GM11168 (cell line): ENCODE results near the gene CEP83.

Experiments used
- in situ Hi-C: fragments of 300-500 bp; cut with MboI; formaldehyde crosslinking; loops from one replicate; pipeline ENCODE4 v1.12.0; 2022; ENCODE audit warnings: low sequenced_read_pairs; ENCODE audit not compliant: unreplicated experiment

CEP83 gene

DNA sequence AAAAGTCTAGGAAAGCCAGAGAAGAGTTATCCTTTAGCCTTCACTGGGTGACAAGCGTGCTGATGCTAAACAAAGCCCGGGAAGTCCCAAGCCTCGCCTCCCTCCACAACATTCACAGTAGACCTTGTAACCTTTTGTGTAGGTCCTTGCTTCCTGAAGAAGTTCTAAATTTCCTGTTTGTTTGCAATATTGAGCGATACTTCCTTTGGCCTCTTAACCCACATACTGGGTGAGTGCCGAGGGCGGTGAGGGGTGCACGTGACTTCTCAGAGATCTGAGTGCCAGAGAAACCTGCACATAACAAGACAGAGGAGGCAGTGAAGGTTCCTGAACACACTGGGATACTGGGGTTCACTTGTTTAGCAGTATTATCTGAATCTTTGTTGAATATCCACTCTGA, 177.0 kb downstream of the CEP83 start:
- in situ Hi-C loops, result no loop called here

- in situ Hi-C loops, result no loop called here
Observed at GRCh38 chr12:94280063-94280462, 179.6 kb downstream of the CEP83 start.

GRCh38 chr12:94277426-94278000, 182.2 kb downstream of the CEP83 start:
- in situ Hi-C loops, result no loop called here

DNA sequence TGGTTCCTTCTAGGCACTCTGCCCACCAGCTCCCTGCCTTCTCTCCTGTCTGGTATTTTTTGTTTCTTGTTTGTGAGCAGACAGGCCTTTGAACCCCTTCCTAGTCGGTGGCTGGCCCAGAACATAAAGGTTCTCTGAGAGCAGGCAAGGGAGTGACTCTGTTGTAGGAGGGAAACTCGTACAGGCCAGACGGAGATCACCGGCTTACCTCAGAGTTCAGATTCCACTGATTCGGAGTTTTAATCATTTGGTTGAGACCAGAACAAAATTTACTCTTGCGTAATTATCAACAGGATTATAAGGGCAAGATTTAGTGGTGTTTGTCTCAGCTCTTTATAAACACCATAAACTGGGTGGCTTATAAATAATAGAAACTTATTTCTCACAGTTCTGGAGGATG, 182.9 kb downstream of the CEP83 start:
- in situ Hi-C loops, result no loop called here

- in situ Hi-C loops, result no loop called here
Observed at GRCh38 chr12:94273272-94273671, 186.4 kb downstream of the CEP83 start.

DNA sequence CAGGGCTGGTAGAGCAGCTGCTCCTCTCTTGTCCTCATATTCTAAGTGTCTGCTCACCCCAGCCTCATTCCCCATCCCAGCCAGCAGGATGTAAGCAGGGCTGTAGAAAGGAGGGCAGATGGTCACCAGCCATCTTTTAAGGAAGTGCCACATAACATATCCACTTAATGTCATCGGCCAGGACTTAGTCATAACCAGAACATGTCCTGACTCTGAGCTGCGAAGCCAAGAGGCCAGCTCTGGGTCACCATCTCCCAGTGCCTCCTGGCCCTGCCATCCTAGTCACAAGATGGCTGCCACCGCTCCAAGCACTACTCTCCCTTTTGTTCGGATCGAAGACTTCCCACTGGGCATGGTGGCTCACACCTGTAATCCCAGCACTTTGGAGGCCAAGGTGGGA, 187.4 kb downstream of the CEP83 start:
- in situ Hi-C loops, result no loop called here

- in situ Hi-C loops, result no loop called here
Observed at GRCh38 chr12:94271351-94271750, 188.3 kb downstream of the CEP83 start.

DNA sequence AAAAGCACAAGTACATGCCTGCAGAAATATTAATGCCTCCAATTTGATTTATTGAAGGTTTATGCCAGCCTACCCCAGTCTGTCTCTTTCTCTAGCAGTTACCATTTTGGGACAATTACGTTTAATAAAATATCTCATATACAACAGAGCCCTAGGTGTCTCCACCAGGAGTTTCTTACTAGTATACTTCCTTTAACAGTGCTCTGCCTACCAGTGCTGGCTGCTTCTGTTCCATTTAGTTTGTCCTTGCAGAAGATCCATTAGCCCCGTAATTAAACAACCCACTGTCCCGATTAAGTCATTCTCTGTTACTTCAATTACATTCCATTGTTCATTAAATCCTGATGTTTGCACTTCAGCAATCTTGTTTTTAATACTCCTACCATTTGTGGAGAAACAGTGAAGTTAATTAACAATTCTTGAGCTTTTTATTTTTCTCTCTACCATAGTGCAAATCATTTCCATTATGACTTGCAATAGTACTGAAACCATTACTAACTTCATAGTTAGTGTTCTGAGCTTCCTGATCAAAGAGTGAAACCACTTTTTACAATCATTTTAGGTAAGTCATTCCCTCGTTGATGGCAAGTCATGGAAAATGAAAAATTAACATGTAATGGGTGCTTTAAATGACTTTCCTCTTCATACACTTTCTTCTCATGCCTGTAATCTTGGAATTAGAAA, 190.2 kb downstream of the CEP83 start:
- in situ Hi-C loops, result no loop called here

- in situ Hi-C loops, result no loop called here
Observed at GRCh38 chr12:94267921-94268471, 191.7 kb downstream of the CEP83 start.

DNA sequence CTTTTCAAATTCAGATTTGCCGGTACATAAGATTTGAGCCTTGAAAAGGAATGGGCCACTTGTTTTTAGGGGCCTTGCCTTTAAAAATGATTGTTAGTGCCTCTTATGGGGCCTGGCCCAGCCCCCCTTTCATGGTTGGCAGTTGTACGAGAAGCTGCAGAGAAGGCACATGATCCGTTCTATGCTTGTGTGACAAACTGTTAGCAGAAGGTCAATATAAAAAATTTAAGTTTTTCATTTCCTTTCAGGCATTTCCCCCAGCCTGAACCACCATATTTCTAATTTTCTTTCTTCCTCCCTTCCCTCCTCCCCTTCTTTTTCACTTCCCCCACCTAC, 192.2 kb downstream of the CEP83 start:
- in situ Hi-C loops, result no loop called here

DNA sequence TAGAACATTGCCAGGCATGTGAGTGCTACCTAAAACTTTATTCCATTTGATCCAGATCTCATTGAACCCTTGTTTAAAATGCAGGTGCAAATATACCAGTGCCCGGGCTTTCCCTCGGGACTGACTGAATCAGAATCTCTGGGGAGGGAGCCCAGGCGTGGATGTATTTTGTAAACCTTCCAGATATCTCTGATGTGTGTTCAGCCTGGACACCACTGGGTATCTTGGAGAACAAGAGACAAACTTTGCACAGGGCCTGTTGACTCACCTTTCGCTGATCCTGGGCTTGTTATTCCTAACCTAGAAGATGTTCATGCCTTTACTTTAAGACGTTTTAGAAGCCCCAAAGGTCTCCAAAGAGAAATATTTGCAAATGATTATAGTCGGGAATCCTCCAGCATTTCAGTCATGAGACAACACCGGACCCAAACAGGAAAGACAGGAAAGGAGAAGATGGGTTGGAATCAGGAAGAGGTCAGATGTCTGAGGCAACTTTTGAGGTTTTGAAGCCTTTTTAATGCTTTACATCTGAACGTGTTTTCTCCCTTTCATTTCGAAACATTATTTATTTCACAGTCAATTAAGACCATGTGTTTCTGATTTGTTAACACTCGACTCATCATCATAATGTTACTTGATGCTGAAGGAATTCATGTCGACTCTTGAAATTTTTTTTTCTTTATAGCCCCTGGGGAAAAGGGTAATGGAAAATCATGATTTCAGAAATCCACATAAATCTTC, 192.7 kb downstream of the CEP83 start:
- in situ Hi-C loops, result no loop called here

- in situ Hi-C loops, result no loop called here
Observed at GRCh38 chr12:94265966-94266745, 193.5 kb downstream of the CEP83 start.

GRCh38 chr12:94265539-94265938, 194.1 kb downstream of the CEP83 start:
- in situ Hi-C loops, result no loop called here

GRCh38 chr12:94264736-94265485, 194.8 kb downstream of the CEP83 start:
- in situ Hi-C loops, result no loop called here

DNA sequence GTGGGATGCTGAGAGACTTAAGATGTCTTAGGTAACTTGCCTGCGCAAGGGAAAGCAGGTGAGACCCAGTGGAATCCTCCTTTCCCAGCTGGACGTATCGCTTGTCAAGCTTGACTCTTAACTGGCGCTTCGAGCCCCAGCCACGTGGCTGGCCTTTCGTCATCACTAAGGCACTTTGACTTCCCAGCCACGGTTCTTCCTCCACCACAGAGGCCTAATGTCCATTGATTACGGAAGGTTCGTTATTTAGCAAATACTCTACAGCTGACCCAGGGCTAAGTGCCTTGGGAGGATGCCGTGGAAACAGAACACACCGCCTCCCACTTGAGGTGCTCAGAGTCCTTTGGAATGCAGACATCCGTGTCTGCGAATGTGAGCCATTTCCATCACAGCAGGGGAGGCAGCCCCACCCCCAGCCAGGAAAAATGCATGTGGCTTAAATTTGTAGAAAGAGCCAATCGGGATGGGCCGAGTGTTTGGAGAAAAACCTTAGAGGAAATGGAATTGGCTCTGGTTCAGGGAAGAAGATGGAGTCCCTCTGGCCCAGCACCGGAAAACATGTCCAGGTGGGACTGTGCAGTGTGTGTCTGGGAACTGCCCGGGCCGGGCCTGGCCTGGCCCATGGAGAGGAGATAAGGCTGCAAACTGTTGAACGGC, 195.6 kb downstream of the CEP83 start:
- in situ Hi-C loops, result no loop called here

DNA sequence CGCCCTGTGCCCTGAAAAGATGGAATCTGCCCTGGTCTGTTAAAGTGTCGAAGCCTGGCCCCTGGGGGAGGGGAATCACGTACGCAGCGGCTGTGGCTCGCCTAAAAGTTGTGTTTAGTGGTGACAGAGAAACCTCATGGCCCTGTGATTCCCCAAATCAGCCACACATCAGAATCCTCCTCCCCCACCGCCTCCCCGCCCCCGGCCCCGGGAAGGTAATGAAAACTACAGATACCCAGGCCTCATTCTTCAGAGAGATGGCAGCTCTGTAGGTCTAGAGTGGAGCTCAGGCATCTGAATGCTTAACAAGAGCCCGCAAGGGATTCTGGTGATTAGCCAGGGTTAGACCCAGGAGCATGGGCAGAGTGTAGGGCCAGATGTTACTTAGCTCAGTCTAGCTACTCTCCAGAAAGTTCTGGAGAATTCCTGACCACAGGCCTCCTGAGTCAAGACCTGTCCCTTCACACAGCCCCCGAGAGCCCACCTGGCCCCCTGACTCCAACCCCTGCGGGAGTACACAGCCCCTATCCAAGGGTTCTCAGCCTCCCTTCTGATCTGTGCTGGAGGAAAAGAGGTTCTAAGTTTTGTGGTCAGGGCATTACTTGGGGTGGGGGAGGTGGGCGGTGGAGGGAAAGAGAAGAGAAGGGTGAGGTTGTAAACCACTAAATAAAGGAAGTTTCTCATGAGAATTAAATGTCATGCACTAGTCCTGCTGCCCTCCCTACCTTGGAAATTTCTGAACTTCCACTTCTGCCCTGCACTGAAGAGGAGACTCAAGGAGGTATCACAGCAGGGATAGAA, 196.5 kb downstream of the CEP83 start:
- in situ Hi-C loops, result no loop called here

DNA sequence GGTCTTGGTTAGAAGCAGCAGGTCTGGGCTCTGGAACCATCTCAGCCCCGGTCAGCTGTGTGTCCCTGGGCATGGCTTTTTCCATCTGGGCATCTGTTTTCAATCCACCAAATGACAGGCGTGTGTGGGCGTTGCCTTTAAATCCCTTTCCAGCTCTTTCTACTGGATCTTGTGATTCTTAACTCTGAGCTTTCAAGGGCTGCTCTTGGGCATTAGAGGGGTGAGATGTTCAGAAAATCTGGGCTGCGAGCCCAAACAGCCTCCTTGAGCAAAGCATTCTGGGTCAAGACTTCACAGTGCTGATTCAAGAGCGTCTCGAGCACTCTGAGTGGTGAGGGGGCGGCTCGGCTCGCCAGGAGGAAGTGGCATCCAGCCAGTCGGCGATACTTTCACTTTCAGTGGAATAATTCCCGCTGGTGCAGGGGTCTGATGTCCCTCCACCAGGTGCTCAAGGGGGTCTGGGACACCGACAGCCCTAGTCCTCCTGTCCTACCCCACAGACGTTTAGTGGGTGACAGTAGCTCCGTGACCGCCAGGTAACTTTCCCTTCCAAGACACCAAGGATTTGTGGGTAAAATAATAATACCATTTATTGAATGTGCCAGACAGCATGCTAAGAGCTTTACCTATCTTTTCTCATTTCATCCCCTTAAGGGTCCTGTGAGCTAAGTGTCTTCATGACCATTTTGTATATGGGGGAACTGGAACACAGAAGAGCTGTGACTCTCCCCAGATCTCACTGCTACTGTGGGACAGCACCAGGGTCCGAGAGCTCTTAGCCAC, 197.2 kb downstream of the CEP83 start:
- in situ Hi-C loops, result no loop called here

DNA sequence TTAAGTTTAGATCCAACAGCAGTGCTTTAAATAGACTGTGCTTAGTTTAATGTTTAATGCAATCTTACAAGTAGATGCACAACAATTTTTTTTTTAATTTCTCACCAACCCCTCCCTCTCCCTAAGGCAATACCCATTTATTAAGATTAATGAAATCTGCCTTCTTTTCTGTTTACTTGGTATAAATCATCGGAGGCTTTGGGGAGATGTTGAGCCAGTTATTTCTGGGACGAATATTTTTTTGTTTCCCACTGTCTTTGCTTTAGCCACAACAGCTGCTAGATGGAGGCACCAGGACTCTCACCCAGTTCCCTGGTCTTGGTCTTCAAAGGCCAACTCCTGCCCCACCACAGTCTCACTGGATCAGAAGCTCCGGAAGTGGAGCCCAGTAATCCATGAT, 197.9 kb downstream of the CEP83 start:
- in situ Hi-C loops, result no loop called here
